ENCODE data around the gene PPP2R3A. TPM values are rescaled to one million over a fixed set of nuclear protein-coding genes. Genes with fewer than 3 reads are reported as not detected.

PPP2R3A gene
- polyA plus RNA-seq, 1 experiment, result 7.4 TPM

- H3K4me3 ChIP-seq (ENCODE audit: low read depth, low read length), result no peak overlapping the region
- TF ChIP-seq CTCF (IDR thresholded peaks at IDR 0.05; ENCODE audit: insufficient read depth, low read depth, low read length), result no peak
- ChIA-PET POLR2A (no interaction called here), CTCF (no interaction called here)
- H3K27me3 ChIP-seq (ENCODE audit: control insufficient read depth, insufficient read depth, low read length), result no peaks in the 10 kb centered on the region
- H3K36me3 ChIP-seq (ENCODE audit: control insufficient read depth, insufficient read depth, low read length), result peaks cover 4% of the 10 kb centered on the region; the same call in 1 of the 2 replicates
- DNase-seq (ENCODE audit: low read depth), result no peak
These were observed 128.2 kb downstream of the PPP2R3A start for GRCh38 chr3:136093771-136094170.

GRCh38 chr3:136105044-136105443, 139.5 kb downstream of the PPP2R3A start:
- Histone ChIP-seq H3K4me3 (ENCODE audit: low read depth, low read length) (no peak overlapping the region), H3K36me3 (ENCODE audit: control insufficient read depth, insufficient read depth, low read length) (peaks cover 1% of the 10 kb centered on the region; the same call in 1 of the 2 replicates), H3K27me3 (ENCODE audit: control insufficient read depth, insufficient read depth, low read length) (no peaks in the 10 kb centered on the region)
- TF ChIP-seq CTCF (IDR thresholded peaks at IDR 0.05; ENCODE audit: insufficient read depth, low read depth, low read length), result no peak
- POLR2A ChIA-PET, result no interaction called here
- DNase-seq (ENCODE audit: low read depth), result no peak
- CTCF ChIA-PET, result no interaction called here

- TF ChIP-seq CTCF (IDR thresholded peaks at IDR 0.05; ENCODE audit: insufficient read depth, low read depth, low read length), result no peak
- Histone ChIP-seq H3K27me3 (ENCODE audit: control insufficient read depth, insufficient read depth, low read length) (no peaks in the 10 kb centered on the region), H3K36me3 (ENCODE audit: control insufficient read depth, insufficient read depth, low read length) (peaks cover 1% of the 10 kb centered on the region; the same call in 1 of the 2 replicates), H3K4me3 (ENCODE audit: low read depth, low read length) (no peak overlapping the region)
- no peak for DNase-seq (ENCODE audit: low read depth)
- ChIA-PET CTCF (no interaction called here), POLR2A (no interaction called here)
These were observed 140.6 kb downstream of the PPP2R3A start for GRCh38 chr3:136106101-136106500.

- Histone ChIP-seq H3K36me3 (ENCODE audit: control insufficient read depth, insufficient read depth, low read length) (0 out of 2 replicates have a peak, but pooled peaks cover 5% of the 10 kb centered on the region), H3K27me3 (ENCODE audit: control insufficient read depth, insufficient read depth, low read length) (no peaks in the 10 kb centered on the region), H3K4me3 (ENCODE audit: low read depth, low read length) (no peak overlapping the region)
- POLR2A ChIA-PET, result no interaction called here
- CTCF ChIA-PET, result interaction anchor here (0.7 kb wide), 1 partner anchor 12 kb away, joined by 3 read pairs; no protein-coding TSS in a partner anchor
- DNase-seq (ENCODE audit: low read depth), result no peak
- no peak for TF ChIP-seq CTCF (IDR thresholded peaks at IDR 0.05; ENCODE audit: insufficient read depth, low read depth, low read length)
These were observed 144.0 kb downstream of the PPP2R3A start for GRCh38 chr3:136109499-136109898.

- Histone ChIP-seq H3K4me3 (ENCODE audit: low read depth, low read length) (no peak overlapping the region), H3K27me3 (ENCODE audit: control insufficient read depth, insufficient read depth, low read length) (no peaks in the 10 kb centered on the region), H3K36me3 (ENCODE audit: control insufficient read depth, insufficient read depth, low read length) (0 out of 2 replicates have a peak, but pooled peaks cover 5% of the 10 kb centered on the region)
- DNase-seq (ENCODE audit: low read depth), result no peak
- no peak for TF ChIP-seq CTCF (IDR thresholded peaks at IDR 0.05; ENCODE audit: insufficient read depth, low read depth, low read length)
- ChIA-PET POLR2A (interaction anchor here (0.7 kb wide), 1 partner anchor 240 kb away, joined by 4 read pairs; no protein-coding TSS in a partner anchor), CTCF (interaction anchor here (0.7 kb wide), 2 partner anchors 132 to 919 kb away, joined by 3 to 4 read pairs; no protein-coding TSS in a partner anchor)
These were observed 145.0 kb downstream of the PPP2R3A start for GRCh38 chr3:136110481-136110880.

Data from BJ (cell line).